Measurements from ENCODE around the gene VAV2.

VAV2 gene

GRCh38 chr9:133975511-133975910 is 16.6 kb downstream of the VAV2 start:
- no peak for TF ChIP-seq CTCF (IDR thresholded peaks at IDR 0.05)
- Histone ChIP-seq H3K36me3 (no peaks in the 10 kb centered on the region), H3K27me3 (peaks cover 6% of the 10 kb centered on the region), H3K9me3 (no peaks in the 10 kb centered on the region), H3K4me1 (ENCODE audit: control insufficient read depth in 1 of 2, insufficient read depth in 1 of 2, low read depth in 1 of 2, low read length in 1 of 2) (no peaks in the 10 kb centered on the region), H3K27ac (no peak overlapping the region), H3K4me3 (ENCODE audit: low read depth in 1 of 2, low read length in 1 of 2) (no peak overlapping the region)

- Histone ChIP-seq H3K9me3 (no peaks in the 10 kb centered on the region), H3K4me1 (ENCODE audit: control insufficient read depth in 1 of 2, insufficient read depth in 1 of 2, low read depth in 1 of 2, low read length in 1 of 2) (no peaks in the 10 kb centered on the region), H3K27me3 (peaks cover 6% of the 10 kb centered on the region), H3K27ac (no peak overlapping the region), H3K4me3 (ENCODE audit: low read depth in 1 of 2, low read length in 1 of 2) (no peak overlapping the region), H3K36me3 (no peaks in the 10 kb centered on the region)
- no peak for TF ChIP-seq CTCF (IDR thresholded peaks at IDR 0.05)
Observed at GRCh38 chr9:133974631-133975341, 17.3 kb downstream of the VAV2 start.

GRCh38 chr9:133973791-133974630 is 18.1 kb downstream of the VAV2 start:
- Histone ChIP-seq H3K4me3 (ENCODE audit: low read depth in 1 of 2, low read length in 1 of 2) (no peak overlapping the region), H3K9me3 (no peaks in the 10 kb centered on the region), H3K27me3 (no peaks in the 10 kb centered on the region), H3K36me3 (no peaks in the 10 kb centered on the region), H3K27ac (no peak overlapping the region), H3K4me1 (ENCODE audit: control insufficient read depth in 1 of 2, insufficient read depth in 1 of 2, low read depth in 1 of 2, low read length in 1 of 2) (no peaks in the 10 kb centered on the region)
- TF ChIP-seq CTCF (IDR thresholded peaks at IDR 0.05) = no peak

GRCh38 chr9:133973111-133973790 is 18.9 kb downstream of the VAV2 start:
- H3K36me3 ChIP-seq = no peaks in the 10 kb centered on the region
- no peak for TF ChIP-seq CTCF (IDR thresholded peaks at IDR 0.05)
- no peaks in the 10 kb centered on the region for H3K9me3 ChIP-seq
- no peak overlapping the region for H3K27ac ChIP-seq
- H3K4me3 ChIP-seq (ENCODE audit: low read depth in 1 of 2, low read length in 1 of 2) = no peak overlapping the region
- H3K27me3 ChIP-seq = no peaks in the 10 kb centered on the region
- H3K4me1 ChIP-seq (ENCODE audit: control insufficient read depth in 1 of 2, insufficient read depth in 1 of 2, low read depth in 1 of 2, low read length in 1 of 2) = no peaks in the 10 kb centered on the region

- H3K4me1 ChIP-seq (ENCODE audit: control insufficient read depth in 1 of 2, insufficient read depth in 1 of 2, low read depth in 1 of 2, low read length in 1 of 2) = no peaks in the 10 kb centered on the region
- no peaks in the 10 kb centered on the region for H3K9me3 ChIP-seq
- H3K27me3 ChIP-seq = no peaks in the 10 kb centered on the region
- no peaks in the 10 kb centered on the region for H3K36me3 ChIP-seq
- no peak for TF ChIP-seq CTCF (IDR thresholded peaks at IDR 0.05)
- no peak overlapping the region for H3K4me3 ChIP-seq (ENCODE audit: low read depth in 1 of 2, low read length in 1 of 2)
- H3K27ac ChIP-seq = no peak overlapping the region
Observed at GRCh38 chr9:133971981-133972941, 19.9 kb downstream of the VAV2 start.
